Activated CD4-positive, alpha-beta T cell treated with anti-CD3 and anti-CD28 coated beads for 36 hours (primary cell): ENCODE results near the gene LTB4R2. TPM values are rescaled to one million over a fixed set of nuclear protein-coding genes. Genes with fewer than 3 reads are reported as not detected.

Experiments used
- ATAC-seq: fragments of 200-7000 bp; cut with Tn5 transposase; one replicate; pipeline ENCODE4 v1.10.0; 2021; ENCODE audit warnings: mild to moderate bottlenecking, moderate library complexity
- CTCF ChIA-PET: fragments of 350-600 bp; sonication (Branson Sonifier 250); formaldehyde crosslinking; loops from one replicate; lab custom pipeline; 2021; ENCODE audit warnings: antibody characterized with exemption; lab: Charles Lee
- POLR2A ChIA-PET: fragments of 350-600 bp; sonication (Branson Sonifier 250); formaldehyde crosslinking; loops from one replicate; lab custom pipeline; 2021; ENCODE audit warnings: antibody characterized with exemption, inconsistent platforms; lab: Charles Lee
- DNase-seq: peaks from one replicate; pipeline ENCODE4 v3.0.0-alpha.2; 2020
- H3K27ac Mint-ChIP-seq: one replicate; pipeline ENCODE4 v1.8.0; 2021; ENCODE audit warnings: mixed read lengths
- H3K27me3 Mint-ChIP-seq: one replicate; pipeline ENCODE4 v1.8.0; 2021; ENCODE audit warnings: mixed read lengths
- H3K36me3 Mint-ChIP-seq: one replicate; pipeline ENCODE4 v1.8.0; 2021; ENCODE audit warnings: low read depth, mixed read lengths
- H3K4me1 Mint-ChIP-seq: one replicate; pipeline ENCODE4 v1.8.0; 2021; ENCODE audit warnings: mixed read lengths
- H3K4me3 Mint-ChIP-seq: one replicate; pipeline ENCODE4 v1.8.0; 2021; ENCODE audit warnings: mild to moderate bottlenecking, moderate library complexity, mixed read lengths
- H3K9me3 Mint-ChIP-seq: one replicate; pipeline ENCODE4 v1.8.0; 2021; ENCODE audit warnings: low read depth, mixed read lengths
- intact Hi-C, 2 experiments: fragments of 100-400 bp; cut with DNase I in 1 of 2; cut with micrococcal nuclease in 1 of 2; formaldehyde crosslinking; loops; one replicate each; pipeline versions ENCODE4 v1.14.2 to v1.15.1; 2022 to 2024; cut with DNase I, micrococcal nuclease
- total RNA-seq, 2 experiments: library from RNA; stranded (reverse); gene quantifications; one replicate each; pipeline ENCODE4 v1.2.3, GENCODE V29; 2021

Gene LTB4R2
- total RNA-seq, 2 experiments from 2014 or later = 7.5 to 9.5 TPM

GRCh38 chr14:24355009-24355408 lies 45.1 kb downstream of the LTB4R2 start:
- ATAC-seq (no peak), DNase-seq (no peak)
- ChIA-PET POLR2A (no interaction called here), CTCF (interaction anchor here (1.0 to 1.5 kb wide), 2 partner anchors 11 to 21 kb away, joined by 5 to 6 read pairs; no protein-coding TSS in a partner anchor)
- Mint-ChIP-seq H3K36me3 (no peaks in the 10 kb centered on the region), H3K4me3 (no peak overlapping the region), H3K27me3 (peaks cover 24% of the 10 kb centered on the region), H3K4me1 (peaks cover 4% of the 10 kb centered on the region), H3K27ac (no peak overlapping the region), H3K9me3 (no peaks in the 10 kb centered on the region)
- intact Hi-C loops = no loop called here

- H3K4me1 Mint-ChIP-seq = peaks cover 4% of the 10 kb centered on the region
- no peak overlapping the region for H3K27ac Mint-ChIP-seq
- ChIA-PET CTCF (interaction anchor here (0.7 to 1.5 kb wide), 2 partner anchors 23 to 759 kb away, joined by 3 to 6 read pairs; no protein-coding TSS in a partner anchor), POLR2A (no interaction called here)
- H3K27me3 Mint-ChIP-seq = peaks cover 19% of the 10 kb centered on the region
- no peaks in the 10 kb centered on the region for H3K9me3 Mint-ChIP-seq
- ATAC-seq (no peak), DNase-seq (no peak)
- H3K36me3 Mint-ChIP-seq = no peaks in the 10 kb centered on the region
- intact Hi-C loops = no loop called here
- no peak overlapping the region for H3K4me3 Mint-ChIP-seq
These were observed 46.3 kb downstream of the LTB4R2 start for GRCh38 chr14:24356208-24356607.

- peaks cover 14% of the 10 kb centered on the region for H3K27me3 Mint-ChIP-seq
- H3K4me1 Mint-ChIP-seq = peaks cover 1% of the 10 kb centered on the region
- no peaks in the 10 kb centered on the region for H3K36me3 Mint-ChIP-seq
- ChIA-PET CTCF (interaction anchor here (0.9 to 3.7 kb wide), 4 partner anchors 34 to 729 kb away, joined by 3 to 27 read pairs (median 4); no protein-coding TSS in a partner anchor), POLR2A (no interaction called here)
- intact Hi-C loops = no loop called here
- ATAC-seq (no peak), DNase-seq (no peak)
- H3K4me3 Mint-ChIP-seq = no peak overlapping the region
- H3K27ac Mint-ChIP-seq = no peak overlapping the region
- H3K9me3 Mint-ChIP-seq = no peaks in the 10 kb centered on the region
These were observed 50.3 kb downstream of the LTB4R2 start for GRCh38 chr14:24360281-24360680.

DNA sequence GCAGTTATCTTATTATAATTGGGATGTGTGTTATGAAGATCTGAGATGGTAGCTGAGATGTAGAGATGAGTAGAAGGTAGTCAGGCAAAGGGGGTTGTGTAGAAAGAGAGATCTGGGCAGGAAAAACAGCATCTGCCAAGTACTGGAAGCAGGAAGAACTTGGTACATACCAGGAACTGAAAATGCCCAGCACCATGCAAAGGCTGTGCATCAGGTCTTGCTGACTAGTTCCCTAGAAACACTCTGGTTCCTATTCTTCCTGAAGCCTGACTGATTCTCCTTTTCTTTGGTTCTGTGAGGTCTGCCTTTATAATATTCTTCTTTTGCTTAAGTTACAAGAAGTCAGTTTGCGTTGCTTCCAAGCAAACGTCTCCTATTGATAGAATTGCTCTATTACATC lies 51.4 kb downstream of the LTB4R2 start:
- H3K27ac Mint-ChIP-seq = no peak overlapping the region
- H3K27me3 Mint-ChIP-seq = peaks cover 24% of the 10 kb centered on the region
- DNase-seq (no peak), ATAC-seq (no peak)
- H3K36me3 Mint-ChIP-seq = no peaks in the 10 kb centered on the region
- no peaks in the 10 kb centered on the region for H3K9me3 Mint-ChIP-seq
- ChIA-PET CTCF (interaction anchor here (0.9 to 3.7 kb wide), 11 partner anchors 16 to 730 kb away, joined by 3 to 27 read pairs (median 4); no protein-coding TSS in a partner anchor), POLR2A (no interaction called here)
- intact Hi-C loops = no loop called here
- H3K4me3 Mint-ChIP-seq = no peak overlapping the region
- peaks cover 11% of the 10 kb centered on the region for H3K4me1 Mint-ChIP-seq

Other genes starting within 250 kb of the LTB4R2 start
- gene CPNE6, start 238.6 kb upstream of the LTB4R2 start, total RNA-seq = not detected
- 100 to 1,000 TPM; 101 to 115 TPM for gene PCK2, start 215.8 kb upstream of the LTB4R2 start, total RNA-seq
- 10 to 100 TPM; 74.0 to 86.2 TPM for gene DCAF11, start 195.4 kb upstream of the LTB4R2 start, total RNA-seq
- gene NRL, start 195.2 kb upstream of the LTB4R2 start, total RNA-seq = 1 to 10 TPM; 1.5 to 1.6 TPM
- gene FITM1, start 179.5 kb upstream of the LTB4R2 start, total RNA-seq = under 1 TPM in 1 of 2 experiments, not detected in 1; 0.53 TPM
- gene PSME1, start 173.9 kb upstream of the LTB4R2 start, total RNA-seq = 100 to 1,000 TPM; 414 to 418 TPM
- 10 to 100 TPM; 36.9 to 46.7 TPM for gene EMC9, start 168.5 kb upstream of the LTB4R2 start, total RNA-seq
- 100 to 1,000 TPM; 445 to 459 TPM for gene PSME2, start 163.5 kb upstream of the LTB4R2 start, total RNA-seq
- 10 to 100 TPM; 73.7 to 98.4 TPM for gene RNF31, start 162.6 kb upstream of the LTB4R2 start, total RNA-seq
- 100 to 1,000 TPM; 172 to 209 TPM for gene IRF9, start 148.9 kb upstream of the LTB4R2 start, total RNA-seq
- gene REC8, start 138.1 kb upstream of the LTB4R2 start, total RNA-seq = 10 to 100 TPM; 25.6 to 27.7 TPM
- 10 to 100 TPM; 73.4 to 73.7 TPM for gene IPO4, start 121.3 kb upstream of the LTB4R2 start, total RNA-seq
- gene TM9SF1, start 114.7 kb upstream of the LTB4R2 start, total RNA-seq = 10 to 100 TPM; 17.0 to 24.4 TPM
- under 1 TPM; 0.14 to 0.30 TPM for gene TSSK4, start 104.4 kb upstream of the LTB4R2 start, total RNA-seq
- gene CHMP4A, start 96.7 kb upstream of the LTB4R2 start, total RNA-seq = 10 to 100 TPM; 48.8 to 73.0 TPM
- 10 to 100 TPM in 1 of 2 experiments, 1 to 10 TPM in 1; 4.5 to 11.7 TPM for gene MDP1, start 94.1 kb upstream of the LTB4R2 start, total RNA-seq
- 100 to 1,000 TPM; 187 to 217 TPM for gene NEDD8, start 77.8 kb upstream of the LTB4R2 start, total RNA-seq
- 10 to 100 TPM; 56.7 to 59.6 TPM for gene GMPR2, start 77.2 kb upstream of the LTB4R2 start, total RNA-seq
- gene TINF2, start 67.5 kb upstream of the LTB4R2 start, total RNA-seq = 100 to 1,000 TPM in 1 of 2 experiments, 10 to 100 TPM in 1; 87.4 to 108 TPM
- 1 to 10 TPM; 4.8 to 7.4 TPM for gene TGM1, start 47.0 kb upstream of the LTB4R2 start, total RNA-seq
- gene RABGGTA, start 38.5 kb upstream of the LTB4R2 start, total RNA-seq = 10 to 100 TPM; 52.1 to 56.0 TPM
- gene DHRS1, start 10.4 kb upstream of the LTB4R2 start, total RNA-seq = 10 to 100 TPM; 11.7 to 14.6 TPM
- gene NOP9, start 10.3 kb upstream of the LTB4R2 start, total RNA-seq = 10 to 100 TPM; 24.4 to 32.5 TPM
- gene CIDEB, start 2.2 kb upstream of the LTB4R2 start, total RNA-seq = 10 to 100 TPM; 11.1 to 14.0 TPM
- 10 to 100 TPM; 10.1 to 14.2 TPM for gene LTB4R, start 1.4 kb downstream of the LTB4R2 start, total RNA-seq
- gene ADCY4, start 24.9 kb downstream of the LTB4R2 start, total RNA-seq = 1 to 10 TPM; 1.4 to 1.8 TPM
- gene RIPK3, start 29.9 kb downstream of the LTB4R2 start, total RNA-seq = 1 to 10 TPM; 8.9 to 9.4 TPM
- under 1 TPM; 0.11 to 0.30 TPM for gene NFATC4, start 58.0 kb downstream of the LTB4R2 start, total RNA-seq
- under 1 TPM; 0.07 to 0.16 TPM for gene NYNRIN, start 88.9 kb downstream of the LTB4R2 start, total RNA-seq
- gene CBLN3, start 119.5 kb downstream of the LTB4R2 start, total RNA-seq = 10 to 100 TPM; 11.6 to 12.2 TPM
- gene KHNYN, start 119.8 kb downstream of the LTB4R2 start, total RNA-seq = 10 to 100 TPM; 50.6 to 58.1 TPM
- gene SDR39U1, start 132.6 kb downstream of the LTB4R2 start, total RNA-seq = 10 to 100 TPM; 40.9 to 47.8 TPM
- gene CMA1, start 198.1 kb downstream of the LTB4R2 start, total RNA-seq = under 1 TPM in 1 of 2 experiments, not detected in 1; 0.39 TPM